IPS-NIHi11 (cell line): ENCODE results near the gene FOXF1.

Experiments used
- DNase-seq: peaks from one replicate; pipeline ENCODE4 v3.0.0; 2012; ENCODE audit warnings: mixed read lengths, low spot score

Gene FOXF1

DNA sequence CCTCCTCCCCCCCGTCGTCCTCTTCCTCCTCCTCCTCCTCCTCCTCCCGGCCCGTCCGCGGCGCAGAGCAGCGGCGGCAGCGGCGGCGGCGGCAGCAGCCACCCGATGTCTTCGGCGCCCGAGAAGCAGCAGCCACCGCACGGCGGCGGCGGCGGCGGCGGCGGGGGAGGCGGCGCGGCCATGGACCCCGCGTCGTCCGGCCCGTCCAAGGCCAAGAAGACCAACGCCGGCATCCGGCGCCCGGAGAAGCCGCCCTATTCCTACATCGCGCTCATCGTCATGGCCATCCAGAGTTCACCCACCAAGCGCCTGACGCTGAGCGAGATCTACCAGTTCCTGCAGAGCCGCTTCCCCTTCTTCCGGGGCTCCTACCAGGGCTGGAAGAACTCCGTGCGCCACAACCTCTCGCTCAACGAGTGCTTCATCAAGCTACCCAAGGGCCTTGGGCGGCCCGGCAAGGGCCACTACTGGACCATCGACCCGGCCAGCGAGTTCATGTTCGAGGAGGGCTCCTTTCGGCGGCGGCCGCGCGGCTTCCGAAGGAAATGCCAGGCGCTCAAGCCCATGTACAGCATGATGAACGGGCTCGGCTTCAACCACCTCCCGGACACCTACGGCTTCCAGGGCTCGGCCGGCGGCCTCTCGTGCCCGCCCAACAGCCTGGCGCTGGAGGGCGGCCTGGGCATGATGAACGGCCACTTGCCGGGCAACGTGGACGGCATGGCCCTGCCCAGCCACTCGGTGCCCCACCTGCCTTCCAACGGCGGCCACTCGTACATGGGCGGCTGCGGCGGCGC is at the start of gene FOXF1:
TSS of gene FOXF1 (plus strand) at position 63 of the 797 bp plus-strand sequence. CDS start at position 106, 43 bp downstream.
- DNase-seq: no peak

DNA sequence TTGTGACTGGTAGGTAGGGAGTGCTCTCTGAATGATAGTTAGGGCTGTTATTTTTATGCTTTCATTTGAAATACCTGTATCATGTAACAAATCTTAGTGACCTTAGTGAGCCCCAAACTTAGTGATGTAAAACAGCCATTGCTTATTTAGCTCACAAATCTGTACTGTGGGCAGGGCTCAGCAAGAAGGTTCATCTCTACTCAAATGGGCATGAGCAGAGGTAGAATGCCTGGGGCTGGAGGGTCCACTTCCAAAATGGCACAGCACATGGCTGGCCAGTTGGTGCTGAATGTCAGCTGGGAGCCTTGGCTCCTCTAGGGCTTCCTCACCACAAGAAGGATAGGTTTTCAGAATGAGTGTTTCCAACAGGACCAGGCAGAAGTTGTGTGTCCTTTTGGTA is 49.3 kb upstream of the FOXF1 start:
- DNase-seq: no peak

DNA sequence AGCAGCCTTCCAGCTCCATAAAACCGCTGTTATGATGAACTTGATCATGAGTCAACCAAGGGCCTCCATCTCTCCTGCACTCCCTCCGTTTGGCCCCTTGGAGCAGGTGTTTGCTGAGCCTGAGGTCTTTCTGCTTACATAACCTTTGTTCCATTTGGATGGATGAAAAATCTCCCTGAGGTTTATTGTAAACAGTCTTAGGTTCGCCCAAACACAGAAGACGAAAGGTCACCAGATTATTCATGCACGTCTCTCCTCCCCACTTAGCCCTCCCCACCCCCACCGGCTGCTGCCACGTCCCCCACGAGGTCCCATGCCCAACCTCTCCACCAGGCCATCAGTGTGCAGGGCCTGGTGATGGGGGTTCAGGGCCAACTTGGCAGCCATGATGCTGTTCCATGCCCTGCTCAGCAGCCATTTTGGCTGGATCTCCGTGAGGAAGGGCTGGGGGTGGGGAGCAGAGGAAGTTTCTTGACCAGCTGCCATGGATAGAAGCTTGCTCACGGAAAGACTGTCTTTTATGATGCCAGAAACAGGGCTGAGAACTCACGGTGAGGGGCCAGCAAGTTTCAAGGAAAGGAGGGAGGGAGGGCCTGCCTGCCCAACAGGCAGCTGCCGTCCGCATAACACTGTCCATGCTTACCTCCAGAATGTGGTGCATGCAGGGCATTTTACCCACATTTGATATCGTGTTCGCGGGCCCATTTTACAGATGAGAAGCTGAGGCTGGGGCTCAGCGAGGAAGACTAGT is 47.8 kb upstream of the FOXF1 start:
- DNase-seq: no peak

DNA sequence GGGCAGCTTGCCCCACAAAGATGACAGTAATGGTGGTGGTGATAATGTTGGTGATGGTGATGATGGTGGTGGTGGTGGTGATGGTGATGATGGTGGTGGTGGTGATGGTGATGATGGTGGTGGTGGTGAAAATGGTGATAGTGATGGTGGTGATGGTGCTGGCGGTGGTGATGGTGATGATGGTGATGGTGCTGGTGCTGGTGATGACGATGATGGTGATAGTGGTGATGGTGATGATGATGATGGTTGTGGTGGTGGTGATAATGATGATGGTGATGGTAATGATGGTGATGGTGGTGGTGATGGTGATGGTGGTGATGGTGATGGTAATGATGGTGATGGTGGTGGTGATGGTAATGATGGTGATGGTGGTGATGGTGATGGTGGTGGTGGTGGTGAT is 46.3 kb upstream of the FOXF1 start:
- no peak for DNase-seq

DNA sequence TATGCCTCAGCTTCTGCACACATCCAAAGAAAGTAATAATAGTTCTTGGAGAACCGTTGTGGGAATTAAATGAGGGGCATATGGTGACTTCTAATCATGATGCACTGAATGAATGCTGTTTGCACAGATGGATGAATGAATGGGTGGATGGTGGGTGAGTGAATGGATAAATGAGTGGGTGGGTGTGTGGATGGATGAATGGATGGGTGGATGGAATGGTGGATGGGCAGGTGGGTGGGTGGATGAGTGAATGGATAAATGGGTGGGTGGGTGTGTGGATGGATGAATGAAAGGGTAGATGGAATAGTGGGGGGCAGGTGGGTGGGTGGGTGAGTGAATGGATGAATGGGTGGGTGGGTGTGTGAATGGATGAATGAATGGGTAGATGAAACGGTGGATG is 44.9 kb upstream of the FOXF1 start:
- DNase-seq: no peak

DNA sequence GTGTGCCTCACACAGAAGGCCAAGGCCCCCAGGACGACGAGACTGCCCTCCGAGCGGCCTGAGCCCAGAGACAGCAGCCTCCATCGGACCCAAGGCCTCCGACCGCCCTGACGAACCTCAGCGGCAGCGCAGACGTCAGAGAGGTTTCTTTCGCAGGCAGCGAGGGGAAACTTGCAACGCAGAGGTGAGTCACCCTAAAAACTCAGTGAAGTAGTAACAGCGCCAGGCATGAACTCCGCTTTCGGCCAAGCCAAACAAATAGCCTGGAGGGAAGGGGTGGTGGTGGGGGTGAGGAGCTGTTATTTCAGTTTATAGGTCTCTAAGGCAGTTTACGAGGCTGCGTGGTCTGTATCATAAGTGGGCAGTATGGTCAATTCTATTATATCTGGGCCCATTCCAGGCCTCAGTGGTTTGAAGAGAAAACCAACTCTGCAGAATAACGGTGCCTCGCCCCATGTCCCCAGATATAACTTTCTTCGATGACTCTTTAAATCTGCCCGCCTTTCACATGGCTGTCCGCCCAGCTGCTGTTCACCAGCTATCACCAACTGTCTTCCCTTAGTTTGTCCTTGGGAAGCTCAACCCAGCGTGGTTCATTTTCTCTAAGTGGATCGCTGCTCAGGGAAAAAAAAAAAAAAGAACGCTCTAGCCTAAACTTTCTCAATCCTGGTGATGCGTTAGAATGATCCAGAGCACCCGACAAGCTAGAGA is 43.5 kb upstream of the FOXF1 start:
- DNase-seq: no peak

DNA sequence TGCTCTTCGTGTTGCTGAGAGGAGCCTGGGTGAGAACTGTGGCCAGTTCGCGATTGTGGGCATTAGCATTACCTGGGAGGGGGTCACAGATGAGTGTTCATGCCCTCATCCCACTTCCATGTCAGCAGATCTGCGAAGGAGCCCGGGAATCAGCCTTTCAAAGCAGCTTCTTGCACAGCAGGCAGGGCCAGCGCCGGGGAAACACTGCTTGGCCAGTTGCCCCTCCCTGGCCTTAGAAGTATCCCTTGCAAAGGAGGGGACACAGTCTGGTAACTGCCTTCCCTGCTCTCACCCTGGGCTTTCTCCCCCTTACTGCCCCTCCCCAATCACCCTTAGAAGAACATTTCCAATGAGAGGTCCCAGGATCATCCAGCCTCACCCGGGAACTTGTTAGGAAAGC is 42.8 kb upstream of the FOXF1 start:
- no peak for DNase-seq

DNA sequence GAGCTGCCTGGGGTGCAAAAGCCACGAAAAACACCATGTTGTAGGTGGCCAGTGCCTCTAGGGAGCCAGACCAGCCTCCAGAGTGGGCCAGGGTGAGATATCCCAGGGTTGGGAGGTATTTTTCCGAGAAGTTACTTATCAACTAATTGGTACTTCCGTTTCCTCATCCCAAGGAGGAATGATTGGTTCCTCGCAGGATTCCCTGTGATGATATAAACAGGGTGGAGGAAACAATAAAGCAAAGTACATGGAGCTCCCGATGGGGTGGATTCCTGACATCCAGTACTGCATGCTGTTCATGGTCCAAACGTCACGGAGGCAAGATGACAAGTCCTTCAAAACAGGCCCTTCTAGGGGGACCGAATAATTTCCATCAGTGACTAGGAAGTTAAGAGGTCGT is 39.4 kb upstream of the FOXF1 start:
- DNase-seq: no peak

DNA sequence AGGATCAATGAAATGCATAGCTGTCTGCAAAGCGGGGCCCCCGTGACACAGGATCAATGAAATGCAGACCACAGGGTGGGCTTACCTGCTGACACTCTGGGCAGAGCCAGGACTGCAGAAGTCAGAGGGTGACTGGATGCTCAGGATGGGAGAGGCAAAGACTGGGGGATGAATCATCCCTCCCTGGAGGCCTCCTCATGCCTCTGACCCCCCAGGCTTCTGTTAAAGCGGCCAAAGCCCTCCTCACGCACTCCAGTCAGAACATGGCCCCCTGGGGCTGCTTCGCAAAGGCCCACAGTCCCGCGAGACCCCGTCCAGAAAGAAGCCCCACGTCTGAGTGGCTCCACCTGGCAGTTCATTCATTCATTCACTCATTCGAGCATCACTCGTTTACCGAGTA is 38.4 kb upstream of the FOXF1 start:
- DNase-seq: no peak

DNA sequence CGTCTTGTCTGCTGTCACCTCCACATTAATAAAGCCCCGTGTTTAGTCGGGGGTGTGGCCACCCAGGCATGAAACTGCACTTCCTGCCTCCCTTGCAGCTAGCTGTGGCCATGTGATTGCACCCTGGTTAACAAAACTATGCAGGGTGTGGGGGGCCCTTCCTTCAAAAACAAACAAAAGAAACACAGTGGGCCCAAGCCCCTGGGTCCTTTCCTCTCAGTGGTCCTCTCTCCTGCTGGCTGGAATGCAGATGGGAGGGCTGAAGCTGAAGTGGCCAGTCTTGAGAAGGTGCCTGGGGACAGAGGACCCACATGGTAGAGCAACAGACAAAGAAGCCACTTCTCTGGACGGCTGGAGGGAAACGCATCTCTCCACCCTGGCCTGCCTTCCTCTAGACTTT is 38.0 kb upstream of the FOXF1 start:
- no peak for DNase-seq

DNA sequence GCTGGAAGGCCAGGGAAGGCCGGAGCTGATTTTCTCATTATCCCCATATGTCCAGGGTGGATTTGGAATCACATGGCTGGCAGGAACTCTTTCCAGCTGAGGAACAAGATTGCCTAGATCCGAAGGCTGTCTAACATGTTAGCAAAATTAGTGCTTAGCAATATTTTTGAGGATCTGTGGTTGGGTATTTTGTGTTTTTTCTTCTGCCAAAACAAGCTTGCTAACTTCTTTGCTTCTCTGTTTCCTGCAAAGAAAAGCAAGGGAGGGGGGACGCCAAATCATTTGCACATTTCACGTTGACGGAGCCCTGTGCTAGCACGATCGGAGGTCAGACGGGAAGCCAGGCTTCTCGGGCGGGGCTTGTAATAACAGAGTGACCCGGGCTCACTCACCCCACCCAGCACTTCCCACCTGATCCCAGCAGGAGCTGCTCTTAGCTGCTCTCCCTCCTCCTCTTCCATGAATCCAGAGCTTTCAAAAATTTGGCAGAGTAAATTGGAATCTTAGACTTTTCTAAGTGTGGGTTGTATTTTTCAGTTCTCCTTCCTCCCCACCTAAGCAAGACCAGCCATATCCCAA is 33.3 kb upstream of the FOXF1 start:
- no peak for DNase-seq

DNA sequence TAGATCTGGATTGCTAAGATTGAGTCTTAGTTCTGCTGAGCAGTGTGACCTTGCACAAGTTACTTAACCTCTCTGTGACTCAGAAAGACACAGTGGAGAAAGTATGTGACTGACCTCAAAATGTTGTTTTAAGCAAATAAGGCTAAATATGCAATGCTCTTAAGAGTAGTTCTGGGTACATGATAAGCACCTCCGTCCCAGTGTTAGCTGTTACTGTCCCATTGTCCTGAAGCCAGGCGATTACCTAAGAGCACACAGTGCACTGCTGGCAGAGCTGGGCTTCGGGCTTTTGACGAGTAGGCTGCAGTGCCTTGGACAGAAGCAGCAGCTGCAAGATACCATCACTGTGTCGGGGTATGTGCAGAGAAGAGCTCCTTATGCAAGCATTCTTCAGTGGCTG is 32.7 kb upstream of the FOXF1 start:
- DNase-seq: no peak

DNA sequence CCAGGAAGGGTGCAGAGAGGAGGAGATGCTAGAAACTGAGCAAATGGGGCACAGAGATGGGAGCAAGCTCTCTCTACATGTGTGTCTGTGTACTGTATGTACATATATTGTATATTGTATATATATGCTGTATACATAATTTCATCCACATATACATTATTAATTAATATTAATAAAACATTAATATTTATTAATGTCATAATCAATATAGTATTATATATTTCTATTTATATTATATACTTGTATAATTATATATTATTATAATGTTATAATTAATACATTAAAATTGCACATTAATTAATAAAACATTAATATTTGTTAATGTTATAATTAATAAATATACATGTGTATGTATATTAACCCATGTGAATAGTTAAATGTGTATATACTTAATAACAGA is 31.5 kb upstream of the FOXF1 start:
- DNase-seq: no peak

DNA sequence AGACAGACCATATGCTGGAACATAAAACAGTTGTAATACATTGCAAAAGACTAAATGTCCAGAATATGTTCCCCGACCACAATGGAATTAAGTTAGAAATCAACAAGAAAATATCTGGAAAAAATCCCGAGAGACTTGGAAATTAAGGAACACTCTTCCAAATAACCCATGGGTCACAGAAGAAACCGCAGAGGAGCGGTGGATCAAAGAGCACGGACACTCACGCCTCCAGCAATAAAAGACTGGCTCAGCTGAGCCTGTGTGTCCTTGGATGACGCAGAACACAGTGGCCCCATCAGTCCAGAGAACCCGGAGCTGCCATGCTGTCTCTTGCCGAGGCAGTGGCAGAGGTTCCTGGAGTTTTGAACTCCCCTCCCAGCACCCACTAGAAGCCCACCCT is 30.9 kb upstream of the FOXF1 start:
- DNase-seq: no peak

DNA sequence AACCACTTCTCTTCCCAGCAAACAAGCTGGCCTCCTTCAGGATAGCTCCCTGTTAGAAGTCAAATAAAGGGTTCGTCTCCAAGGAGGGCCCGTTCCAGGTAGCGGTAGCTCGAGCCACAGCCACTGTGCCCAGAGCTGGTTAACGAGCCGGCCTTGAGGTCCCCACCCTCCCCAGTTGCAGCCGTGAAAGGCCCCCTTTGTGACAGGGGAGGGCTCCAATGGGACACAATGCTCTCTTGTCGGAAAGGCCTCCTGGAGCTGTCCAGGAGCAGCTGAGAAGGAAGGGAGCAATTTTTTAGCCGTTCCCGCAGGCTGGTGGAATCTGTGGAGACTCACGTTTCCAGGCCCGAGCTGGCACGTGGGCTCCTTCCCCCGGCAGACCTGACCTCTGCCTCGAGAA is 29.9 kb upstream of the FOXF1 start:
- no peak for DNase-seq

DNA sequence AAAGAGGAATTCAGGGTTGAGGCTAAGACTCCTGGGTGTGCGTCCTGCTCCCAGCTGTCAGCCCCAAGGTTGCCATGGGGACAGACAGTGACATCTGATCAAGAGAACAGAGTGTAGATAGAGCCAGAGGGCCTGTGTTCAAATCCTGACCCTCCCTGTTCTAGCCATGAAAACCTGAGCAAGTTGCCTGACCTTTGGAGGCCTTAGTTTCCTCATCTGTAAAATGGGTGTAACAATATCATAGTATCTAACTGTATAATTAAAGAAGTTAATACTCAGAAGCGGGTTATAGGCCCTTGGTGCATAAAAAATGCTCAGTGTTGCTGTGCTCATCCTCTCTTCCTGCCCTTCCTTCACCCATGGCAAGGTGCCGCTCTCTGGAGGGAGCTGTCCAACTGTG is 28.7 kb upstream of the FOXF1 start:
- no peak for DNase-seq

DNA sequence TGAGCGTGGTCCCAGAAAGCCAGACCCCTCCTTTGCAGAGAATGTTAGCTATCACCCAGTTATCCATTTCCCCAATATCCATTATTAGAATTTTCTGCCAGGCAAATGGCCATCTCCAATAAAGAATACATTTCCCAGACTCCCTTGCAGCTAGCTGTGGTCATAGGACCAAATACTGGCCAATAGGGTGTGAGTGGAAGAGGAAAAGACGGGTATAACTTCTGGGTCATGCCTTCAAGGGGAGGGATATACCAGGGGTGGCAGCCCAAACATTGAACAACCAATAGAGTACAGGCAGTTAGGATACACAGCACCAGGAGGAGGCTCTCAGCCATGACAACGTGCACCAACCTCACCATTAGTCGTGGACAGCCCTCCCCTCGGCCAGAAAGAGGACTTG is 26.1 kb upstream of the FOXF1 start:
- no peak for DNase-seq

DNA sequence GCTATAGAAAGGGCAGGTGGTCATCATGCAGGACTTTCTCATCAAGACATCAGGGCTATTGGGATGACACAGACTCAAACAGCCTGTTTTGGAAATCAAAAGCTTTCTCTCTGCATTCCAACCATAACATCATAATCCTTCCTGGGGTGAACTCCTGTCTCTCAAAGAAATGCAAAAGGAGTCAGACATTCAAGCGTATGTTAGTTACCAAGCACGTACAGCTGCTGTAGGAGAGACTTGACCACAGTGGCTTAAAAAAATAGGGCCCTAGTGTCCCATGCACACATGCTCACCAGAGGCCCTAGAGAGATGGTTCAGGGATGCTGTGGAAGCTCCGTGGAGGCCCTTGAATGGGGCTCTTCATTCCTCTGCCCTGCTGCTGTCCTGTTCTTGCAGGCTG is 24.6 kb upstream of the FOXF1 start:
- DNase-seq: no peak

DNA sequence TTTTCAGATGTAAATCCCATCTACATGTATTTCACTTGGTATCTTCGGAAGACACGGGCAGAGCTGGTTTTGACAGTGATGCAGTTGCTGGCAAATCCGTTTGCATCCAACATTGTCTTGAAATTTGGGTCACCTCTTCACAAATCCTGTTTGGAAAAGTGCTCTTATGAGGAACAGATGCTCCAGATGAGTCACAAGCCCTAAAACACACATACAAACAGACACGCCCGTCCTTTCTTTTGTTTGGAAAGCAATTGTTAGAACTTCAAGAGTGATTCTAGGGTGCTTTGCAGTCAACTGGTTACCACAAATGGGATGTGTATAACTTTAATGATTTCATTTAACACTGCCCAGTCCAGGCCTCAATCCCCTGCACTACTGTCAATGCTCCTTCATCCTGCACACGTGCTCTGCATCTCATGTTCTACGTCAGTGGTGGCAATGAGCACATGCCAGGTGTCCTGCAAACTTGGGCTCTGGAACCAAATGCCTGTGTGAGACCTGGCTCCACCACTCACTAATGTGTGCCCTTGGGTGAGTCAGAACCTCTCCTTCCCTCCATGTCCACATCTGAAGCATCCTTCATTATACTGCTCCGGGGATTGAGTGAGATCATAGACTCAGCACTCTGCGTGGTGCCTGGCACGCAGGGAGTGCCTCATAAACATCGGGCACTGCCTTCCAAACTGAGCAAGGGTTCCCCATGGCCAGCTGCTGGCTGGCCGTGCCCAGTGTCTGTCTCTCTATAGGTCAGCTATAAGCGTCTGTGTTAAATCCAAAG is 19.3 kb upstream of the FOXF1 start:
- no peak for DNase-seq

DNA sequence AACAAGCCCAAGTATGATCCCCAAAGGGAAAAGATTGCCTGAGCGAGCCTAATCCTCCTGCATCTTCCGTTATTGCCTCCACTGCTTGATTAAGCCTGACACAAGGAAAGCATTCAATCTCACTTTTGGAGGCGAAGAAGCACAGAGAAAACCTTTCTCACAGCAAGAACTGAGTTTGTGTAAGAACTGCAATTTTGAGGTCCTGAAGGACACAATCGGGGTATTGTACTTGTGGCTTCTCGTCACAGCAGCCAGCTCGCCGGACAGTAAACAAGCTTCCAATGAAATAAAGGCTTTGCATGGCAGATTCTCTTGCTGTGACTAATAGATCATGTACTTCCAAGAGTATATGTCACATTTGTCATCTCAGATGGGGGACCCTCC is 18.7 kb upstream of the FOXF1 start:
- DNase-seq: no peak

DNA sequence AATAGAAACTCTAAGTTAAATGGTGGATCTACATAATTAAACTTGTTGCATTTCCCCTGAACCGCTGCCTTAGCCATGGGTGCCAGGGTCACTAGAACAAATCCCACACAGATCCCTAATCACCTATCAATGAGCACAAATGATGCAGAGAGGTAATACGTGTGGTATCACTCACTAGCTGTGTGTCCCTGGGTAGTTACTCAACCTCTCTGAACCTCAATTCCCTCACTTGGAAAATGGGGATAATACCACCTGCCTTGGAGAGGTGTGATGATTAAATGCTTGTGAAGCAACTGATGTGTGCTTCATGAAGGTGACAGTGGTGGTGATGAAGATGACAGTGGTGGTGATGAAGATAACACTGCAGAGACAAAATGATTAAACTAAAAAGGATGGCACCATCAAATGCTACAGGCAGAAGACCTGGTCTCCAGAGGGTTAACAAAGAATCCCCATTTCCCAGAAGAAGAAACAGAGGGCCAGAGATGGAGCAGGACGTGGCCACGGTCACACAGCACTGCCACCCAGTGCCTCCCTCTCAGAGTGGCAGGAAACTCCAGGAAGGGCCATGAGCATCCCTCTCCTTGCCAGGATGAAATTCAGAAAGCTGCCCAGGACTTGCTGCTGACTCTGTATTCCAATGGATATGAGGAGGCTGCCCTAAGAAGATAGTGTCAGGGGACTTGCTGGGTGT is 17.9 kb upstream of the FOXF1 start:
- DNase-seq: no peak
